IPS-20b (cell line): ENCODE measurements around the gene CD244.
"Not testable (repeated sequence)": the region's sequence is repeated elsewhere in the genome, so short reads cannot be mapped to it uniquely, and the experiment has no call there.

Source experiments
- H3K27ac ChIP-seq: one replicate; pipeline ENCODE4 v1.5.1; 2013; ENCODE audit warnings: low read length
- H3K27me3 ChIP-seq: 2 replicates; pipeline ENCODE4 v1.6.1; 2013; ENCODE audit warnings: mild to moderate bottlenecking, low read length, inconsistent platforms; ENCODE audit not compliant: insufficient read depth
- H3K36me3 ChIP-seq: 2 replicates; pipeline ENCODE4 v1.6.1; 2013; ENCODE audit warnings: low read depth, mild to moderate bottlenecking, inconsistent platforms, low read length, moderate library complexity; ENCODE audit not compliant: insufficient read depth
- H3K4me1 ChIP-seq: 2 replicates; pipeline ENCODE4 v1.6.1; 2013; ENCODE audit warnings: mild to moderate bottlenecking, control low read depth, inconsistent platforms, low read length, moderate library complexity; ENCODE audit not compliant: insufficient read depth
- H3K4me3 ChIP-seq: 2 replicates; pipeline ENCODE4 v1.5.1; 2013; ENCODE audit warnings: mild to moderate bottlenecking, low read length, inconsistent platforms
- H3K9ac ChIP-seq: 2 replicates; pipeline ENCODE4 v1.6.1; 2013; ENCODE audit warnings: low read depth, mild to moderate bottlenecking, inconsistent platforms, low read length, moderate library complexity
- H3K9me3 ChIP-seq: 2 replicates; pipeline ENCODE4 v1.6.1; 2013; ENCODE audit warnings: mild to moderate bottlenecking, low read depth, low read length, inconsistent platforms; ENCODE audit not compliant: insufficient read depth

CD244 gene

DNA sequence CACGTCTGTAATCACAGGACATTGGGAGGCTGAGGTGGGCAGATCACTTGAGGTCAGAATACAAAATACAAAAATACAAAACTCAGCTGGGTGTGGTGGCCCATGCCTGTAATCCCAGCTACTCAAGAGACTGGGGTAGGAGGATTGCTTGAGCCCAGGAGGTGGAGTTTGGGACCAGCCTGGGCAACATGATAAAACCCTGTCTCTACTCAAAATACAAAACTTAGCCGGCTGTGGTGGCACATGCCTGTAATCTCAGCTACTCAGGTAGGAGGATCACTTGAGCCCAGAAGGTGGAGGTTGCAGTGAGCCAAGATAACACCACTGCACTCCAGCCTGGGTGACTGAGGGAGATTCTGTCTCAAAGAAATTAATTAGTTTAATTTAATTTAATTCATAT, 28.8 kb upstream of the CD244 start:
- H3K27me3 ChIP-seq, result no peaks in the 10 kb centered on the region
- no peaks in the 10 kb centered on the region for H3K9me3 ChIP-seq
- no peaks in the 10 kb centered on the region for H3K36me3 ChIP-seq
- H3K9ac ChIP-seq, result no peak overlapping the region
- H3K4me3 ChIP-seq, result no peak overlapping the region
- H3K27ac ChIP-seq, result no peak overlapping the region
- H3K4me1 ChIP-seq, result no peaks in the 10 kb centered on the region

GRCh38 chr1:160888926-160889325, 26.2 kb upstream of the CD244 start:
- Histone ChIP-seq H3K9ac (no peak overlapping the region), H3K27me3 (no peaks in the 10 kb centered on the region), H3K4me3 (no peak overlapping the region), H3K36me3 (no peaks in the 10 kb centered on the region), H3K27ac (no peak overlapping the region), H3K4me1 (no peaks in the 10 kb centered on the region), H3K9me3 (no peaks in the 10 kb centered on the region)

GRCh38 chr1:160887071-160887470, 24.4 kb upstream of the CD244 start:
- no peaks in the 10 kb centered on the region for H3K27me3 ChIP-seq

DNA sequence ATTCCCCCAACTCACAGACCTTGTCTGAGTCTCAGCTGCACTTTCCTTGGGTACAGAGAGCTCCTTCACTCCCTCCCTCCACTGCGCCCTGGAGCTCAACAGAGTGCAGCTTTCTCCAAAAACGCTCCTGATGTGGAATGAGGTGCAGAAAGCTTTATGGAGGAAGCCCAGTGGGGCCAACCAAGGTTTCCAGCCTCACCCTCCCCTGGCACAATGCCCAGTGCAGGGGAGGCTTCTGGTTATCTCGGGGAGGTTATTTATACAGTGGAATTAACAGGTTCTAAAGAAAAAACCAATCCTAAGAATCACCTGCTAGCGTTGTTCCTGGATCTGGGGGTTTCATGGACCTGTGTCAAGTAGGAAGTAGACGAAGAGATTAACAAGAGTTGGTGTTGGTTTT, 22.4 kb upstream of the CD244 start, which contains the start of gene ITLN1:
Gene ITLN1 (minus strand): TSS at position 139 of the 400 bp plus-strand sequence. CDS start 303 bp downstream, outside the sequence.
- H3K27me3 ChIP-seq, result no peaks in the 10 kb centered on the region
- H3K36me3 ChIP-seq, result no peaks in the 10 kb centered on the region
- no peaks in the 10 kb centered on the region for H3K9me3 ChIP-seq
- H3K9ac ChIP-seq, result no peak within 1 kb of the TSS
- no peak within 1 kb of the TSS for H3K4me3 ChIP-seq
- no peaks in the 10 kb centered on the region for H3K4me1 ChIP-seq
- H3K27ac ChIP-seq, result no peak within 1 kb of the TSS

More at GRCh38 chr1:160887071-160887470, 24.4 kb upstream of the CD244 start:
- no peaks in the 10 kb centered on the region for H3K4me1 ChIP-seq
- H3K4me3 ChIP-seq, result no peak overlapping the region
- no peak overlapping the region for H3K9ac ChIP-seq
- no peaks in the 10 kb centered on the region for H3K36me3 ChIP-seq
- H3K9me3 ChIP-seq, result no peaks in the 10 kb centered on the region
- no peak overlapping the region for H3K27ac ChIP-seq

DNA sequence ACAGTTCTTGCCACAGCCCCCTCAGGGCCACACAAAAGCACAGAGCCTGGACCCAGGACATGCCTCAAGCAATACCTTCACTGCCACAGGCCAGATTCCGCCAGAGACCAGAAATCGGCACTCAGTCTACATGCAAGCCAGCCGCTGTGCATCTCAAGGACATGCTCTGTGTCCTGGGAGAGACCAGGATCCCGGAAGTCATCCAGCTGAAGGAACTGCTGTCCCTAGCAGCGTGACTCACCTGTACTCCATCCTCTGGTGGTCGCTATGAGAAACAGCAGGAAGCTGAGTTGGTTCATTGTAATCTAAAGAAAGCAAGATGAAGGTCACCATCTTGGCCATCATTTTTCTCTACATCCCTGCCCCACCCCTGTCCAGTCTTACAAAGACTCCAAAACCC, 21.9 kb upstream of the CD244 start:
- no peaks in the 10 kb centered on the region for H3K36me3 ChIP-seq
- no peaks in the 10 kb centered on the region for H3K9me3 ChIP-seq
- H3K4me3 ChIP-seq, result no peak overlapping the region
- H3K27ac ChIP-seq, result no peak overlapping the region
- H3K9ac ChIP-seq, result no peak overlapping the region
- H3K27me3 ChIP-seq, result no peaks in the 10 kb centered on the region
- no peaks in the 10 kb centered on the region for H3K4me1 ChIP-seq

- Histone ChIP-seq H3K4me1 (no peaks in the 10 kb centered on the region), H3K36me3 (no peaks in the 10 kb centered on the region), H3K27me3 (no peaks in the 10 kb centered on the region), H3K27ac (no peak overlapping the region), H3K9ac (no peak overlapping the region), H3K9me3 (no peaks in the 10 kb centered on the region), H3K4me3 (no peak overlapping the region)
Observed at GRCh38 chr1:160883581-160884513, 21.2 kb upstream of the CD244 start.

GRCh38 chr1:160882582-160882981, 19.9 kb upstream of the CD244 start:
- no peak overlapping the region for H3K4me3 ChIP-seq
- no peaks in the 10 kb centered on the region for H3K27me3 ChIP-seq
- H3K36me3 ChIP-seq, result no peaks in the 10 kb centered on the region
- H3K9ac ChIP-seq, result no peak overlapping the region
- H3K4me1 ChIP-seq, result no peaks in the 10 kb centered on the region
- H3K9me3 ChIP-seq, result no peaks in the 10 kb centered on the region
- H3K27ac ChIP-seq, result no peak overlapping the region

DNA sequence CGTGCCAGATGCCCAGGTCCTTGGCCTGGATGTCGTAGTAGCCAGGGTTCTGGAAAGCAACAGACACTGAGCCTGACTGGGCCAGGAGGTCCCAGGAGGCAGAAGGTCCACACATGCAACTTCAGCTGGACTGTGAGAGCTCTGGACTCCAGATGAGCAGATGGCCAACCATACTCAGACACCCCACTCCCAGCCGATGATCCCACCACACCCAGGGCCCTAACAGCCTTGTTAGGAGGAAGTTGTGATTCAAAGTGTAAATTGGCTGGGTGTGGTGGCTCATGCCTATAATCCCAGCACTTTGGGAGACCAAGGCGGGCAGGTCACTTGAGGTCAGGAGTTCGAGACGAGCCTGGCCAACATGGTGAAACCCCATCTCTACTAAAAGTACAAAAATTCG, 18.6 kb upstream of the CD244 start:
- not testable (repeated sequence) for H3K27me3 ChIP-seq, H3K27ac ChIP-seq, H3K4me3 ChIP-seq, H3K4me1 ChIP-seq, H3K9me3 ChIP-seq, H3K36me3 ChIP-seq, H3K9ac ChIP-seq

GRCh38 chr1:160880216-160880615, 17.5 kb upstream of the CD244 start:
- Histone ChIP-seq H3K4me1 (no peaks in the 10 kb centered on the region), H3K36me3 (no peaks in the 10 kb centered on the region), H3K9ac (no peak overlapping the region), H3K27me3 (no peaks in the 10 kb centered on the region), H3K4me3 (no peak overlapping the region), H3K27ac (no peak overlapping the region), H3K9me3 (no peaks in the 10 kb centered on the region)

- Histone ChIP-seq H3K4me3 (no peak overlapping the region), H3K9me3 (no peaks in the 10 kb centered on the region), H3K36me3 (no peaks in the 10 kb centered on the region), H3K4me1 (no peaks in the 10 kb centered on the region), H3K27ac (no peak overlapping the region), H3K9ac (no peak overlapping the region), H3K27me3 (no peaks in the 10 kb centered on the region)
Observed at GRCh38 chr1:160879056-160879455, 16.4 kb upstream of the CD244 start.

- H3K27ac ChIP-seq, result no peak overlapping the region
- H3K4me1 ChIP-seq, result no peaks in the 10 kb centered on the region
- H3K9me3 ChIP-seq, result no peaks in the 10 kb centered on the region
- no peaks in the 10 kb centered on the region for H3K36me3 ChIP-seq
- H3K9ac ChIP-seq, result no peak overlapping the region
- no peak overlapping the region for H3K4me3 ChIP-seq
- H3K27me3 ChIP-seq, result no peaks in the 10 kb centered on the region
Observed at GRCh38 chr1:160877221-160877620, 14.5 kb upstream of the CD244 start.

- no peak overlapping the region for H3K4me3 ChIP-seq
- H3K9me3 ChIP-seq, result no peaks in the 10 kb centered on the region
- H3K4me1 ChIP-seq, result no peaks in the 10 kb centered on the region
- H3K36me3 ChIP-seq, result no peaks in the 10 kb centered on the region
- H3K9ac ChIP-seq, result no peak overlapping the region
- no peak overlapping the region for H3K27ac ChIP-seq
- H3K27me3 ChIP-seq, result no peaks in the 10 kb centered on the region
Observed at GRCh38 chr1:160876311-160876710, 13.6 kb upstream of the CD244 start.
